ENCODE measurements around the gene GUCA2A.

DNA sequence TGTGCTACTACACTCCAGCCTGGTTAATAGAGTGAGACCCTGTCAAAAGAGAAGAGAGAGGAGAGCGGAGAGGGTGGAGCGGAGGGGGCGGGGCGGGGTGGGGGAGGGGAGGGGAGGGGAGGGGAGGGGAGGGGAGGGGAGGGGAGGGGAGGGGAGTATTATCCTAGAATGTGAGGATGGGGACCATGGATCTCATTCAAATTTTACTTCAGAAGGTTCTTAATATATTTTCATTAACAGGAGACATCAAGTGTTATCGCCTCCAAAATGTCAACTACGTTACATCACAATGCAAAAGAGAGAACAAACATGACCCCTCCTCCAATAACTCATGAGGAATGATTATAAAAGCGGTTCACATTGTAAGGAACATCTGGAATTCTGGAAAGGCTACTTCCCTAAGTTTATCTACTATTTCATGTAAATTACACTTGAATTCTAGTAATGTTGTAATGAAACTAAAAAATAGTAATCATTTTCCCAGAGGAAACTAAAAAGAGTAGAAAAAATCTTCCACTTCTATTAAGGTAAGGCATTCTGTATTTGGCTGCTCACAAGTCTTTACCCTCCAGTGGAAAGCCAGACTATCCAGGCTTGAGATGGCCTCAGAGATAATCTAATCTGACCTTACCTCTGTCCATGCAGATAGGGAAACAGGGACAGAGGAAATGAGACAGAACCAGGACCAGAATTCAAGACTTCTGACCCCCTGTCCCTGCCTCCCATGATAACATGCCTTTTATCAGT, 18.8 kb upstream of the GUCA2A start:
- TF ChIP-seq SIRT6 (IDR thresholded peaks at IDR 0.05; ENCODE audit: low read length): no peak
- TF ChIP-seq, protein P1, sequence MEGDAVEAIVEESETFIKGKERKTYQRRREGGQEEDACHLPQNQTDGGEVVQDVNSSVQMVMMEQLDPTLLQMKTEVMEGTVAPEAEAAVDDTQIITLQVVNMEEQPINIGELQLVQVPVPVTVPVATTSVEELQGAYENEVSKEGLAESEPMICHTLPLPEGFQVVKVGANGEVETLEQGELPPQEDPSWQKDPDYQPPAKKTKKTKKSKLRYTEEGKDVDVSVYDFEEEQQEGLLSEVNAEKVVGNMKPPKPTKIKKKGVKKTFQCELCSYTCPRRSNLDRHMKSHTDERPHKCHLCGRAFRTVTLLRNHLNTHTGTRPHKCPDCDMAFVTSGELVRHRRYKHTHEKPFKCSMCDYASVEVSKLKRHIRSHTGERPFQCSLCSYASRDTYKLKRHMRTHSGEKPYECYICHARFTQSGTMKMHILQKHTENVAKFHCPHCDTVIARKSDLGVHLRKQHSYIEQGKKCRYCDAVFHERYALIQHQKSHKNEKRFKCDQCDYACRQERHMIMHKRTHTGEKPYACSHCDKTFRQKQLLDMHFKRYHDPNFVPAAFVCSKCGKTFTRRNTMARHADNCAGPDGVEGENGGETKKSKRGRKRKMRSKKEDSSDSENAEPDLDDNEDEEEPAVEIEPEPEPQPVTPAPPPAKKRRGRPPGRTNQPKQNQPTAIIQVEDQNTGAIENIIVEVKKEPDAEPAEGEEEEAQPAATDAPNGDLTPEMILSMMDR (IDR thresholded peaks at IDR 0.05; ENCODE audit: control extremely low read depth in 1 of 3, insufficient read depth in 1 of 3, low read depth in 1 of 3, low read length in 3 of 3): no peak
- TF ChIP-seq BRCA1 (IDR thresholded peaks at IDR 0.05; ENCODE audit: low read depth, low read length): no peak
- TF ChIP-seq, protein P2, sequence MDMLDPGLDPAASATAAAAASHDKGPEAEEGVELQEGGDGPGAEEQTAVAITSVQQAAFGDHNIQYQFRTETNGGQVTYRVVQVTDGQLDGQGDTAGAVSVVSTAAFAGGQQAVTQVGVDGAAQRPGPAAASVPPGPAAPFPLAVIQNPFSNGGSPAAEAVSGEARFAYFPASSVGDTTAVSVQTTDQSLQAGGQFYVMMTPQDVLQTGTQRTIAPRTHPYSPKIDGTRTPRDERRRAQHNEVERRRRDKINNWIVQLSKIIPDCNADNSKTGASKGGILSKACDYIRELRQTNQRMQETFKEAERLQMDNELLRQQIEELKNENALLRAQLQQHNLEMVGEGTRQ (IDR thresholded peaks at IDR 0.05; ENCODE audit: low read length): no peak
- no peak for TF ChIP-seq YY1 (IDR thresholded peaks at IDR 0.05; ENCODE audit: low read depth, low read length)
- no peak for TF ChIP-seq CEBPB (IDR thresholded peaks at IDR 0.05; ENCODE audit: low read depth, low read length)
- TF ChIP-seq EZH2 (IDR thresholded peaks at IDR 0.05; ENCODE audit: low read depth, low read length, severe bottlenecking): no peak
- TF ChIP-seq GTF2F1 (IDR thresholded peaks at IDR 0.05; ENCODE audit: borderline replicate concordance, low read depth, low read length): no peak
- no peak for TF ChIP-seq HDAC2 (IDR thresholded peaks at IDR 0.05; ENCODE audit: borderline replicate concordance in 1 of 2, low read depth in 2 of 2, low read length in 2 of 2)
- no peak for TF ChIP-seq ASH2L (IDR thresholded peaks at IDR 0.05; ENCODE audit: low read length)

All from H1 (cell line).